Astrocyte (in vitro differentiated cells and primary cell): ENCODE results near the gene MEIKIN. TPM values are rescaled to one million over a fixed set of nuclear protein-coding genes. Genes with fewer than 3 reads are reported as not detected.

Source experiments
- DNase-seq: peaks from one replicate; pipeline ENCODE4 v3.0.0-alpha.2; 2010; ENCODE audit warnings: low read depth
- FAIRE-seq: peaks from 2 replicates; lab custom pipeline; 2011; peaks lifted over from hg19 to GRCh38; lab: Jason Lieb, UNC
- H2AFZ ChIP-seq: 2 replicates; pipeline ENCODE4 v1.6.0; 2012; ENCODE audit warnings: low read depth, low read length, inconsistent platforms
- H3K27ac ChIP-seq: 2 replicates; pipeline ENCODE4 v1.5.1; 2011; ENCODE audit warnings: low read depth, low read length, inconsistent platforms
- H3K27me3 ChIP-seq: 2 replicates; pipeline ENCODE4 v1.6.0; 2011; ENCODE audit warnings: low read length, inconsistent platforms; ENCODE audit not compliant: insufficient read depth
- H3K36me3 ChIP-seq: 2 replicates; pipeline ENCODE4 v1.5.1; 2011; ENCODE audit warnings: low read length, inconsistent platforms; ENCODE audit not compliant: insufficient read depth
- H3K4me1 ChIP-seq: 2 replicates; pipeline ENCODE4 v1.5.1; 2011; ENCODE audit warnings: low read length, inconsistent platforms; ENCODE audit not compliant: insufficient read depth
- H3K4me2 ChIP-seq: 2 replicates; pipeline ENCODE4 v1.6.0; 2012; ENCODE audit warnings: low read length, inconsistent platforms
- H3K4me3 ChIP-seq: 2 replicates; pipeline ENCODE4 v1.5.1; 2011; ENCODE audit warnings: low read depth, mild to moderate bottlenecking, low read length, inconsistent platforms; ENCODE audit not compliant: insufficient read depth
- H3K79me2 ChIP-seq: 2 replicates; pipeline ENCODE4 v1.6.0; 2012; ENCODE audit warnings: mild to moderate bottlenecking, low read length, inconsistent platforms; ENCODE audit not compliant: insufficient read depth
- H3K9ac ChIP-seq: 2 replicates; pipeline ENCODE4 v1.6.0; 2012; ENCODE audit warnings: mild to moderate bottlenecking, low read length, inconsistent platforms
- H3K9me3 ChIP-seq: 2 replicates; pipeline ENCODE4 v1.5.1; 2012; ENCODE audit warnings: low read depth, mild to moderate bottlenecking, low read length, inconsistent platforms; ENCODE audit not compliant: insufficient read depth
- H4K20me1 ChIP-seq: 2 replicates; pipeline ENCODE4 v1.6.0; 2012; ENCODE audit warnings: low read length, inconsistent platforms; ENCODE audit not compliant: insufficient read depth
- H3K27ac Mint-ChIP-seq: one replicate; pipeline ENCODE4 v1.8.0; 2021; ENCODE audit warnings: mild to moderate bottlenecking, mixed read lengths; ENCODE audit not compliant: unreplicated experiment
- H3K27me3 Mint-ChIP-seq: one replicate; pipeline ENCODE4 v1.8.0; 2021; ENCODE audit warnings: low read depth, mixed read lengths; ENCODE audit not compliant: unreplicated experiment
- H3K36me3 Mint-ChIP-seq: one replicate; pipeline ENCODE4 v1.8.0; 2021; ENCODE audit warnings: low read depth, mixed read lengths; ENCODE audit not compliant: unreplicated experiment
- H3K4me1 Mint-ChIP-seq: one replicate; pipeline ENCODE4 v1.8.0; 2021; ENCODE audit warnings: low read depth, mixed read lengths; ENCODE audit not compliant: unreplicated experiment
- H3K4me3 Mint-ChIP-seq: one replicate; pipeline ENCODE4 v1.8.0; 2021; ENCODE audit warnings: mild to moderate bottlenecking, moderate library complexity, mixed read lengths; ENCODE audit not compliant: unreplicated experiment
- H3K9me3 Mint-ChIP-seq: one replicate; pipeline ENCODE4 v1.8.0; 2021; ENCODE audit warnings: mild to moderate bottlenecking, mixed read lengths; ENCODE audit not compliant: unreplicated experiment
- CTCF ChIP-seq: IDR thresholded peaks from 2 replicates; pipeline ENCODE4 v1.5.1; 2011; ENCODE audit warnings: low read depth, mild to moderate bottlenecking, inconsistent platforms, low read length, moderate library complexity; ENCODE audit not compliant: insufficient read depth
- EZH2 ChIP-seq: IDR thresholded peaks from 2 replicates; pipeline ENCODE4 v1.6.1; 2012; ENCODE audit warnings: mild to moderate bottlenecking, low read length, inconsistent platforms; ENCODE audit not compliant: insufficient read depth
- total RNA-seq: library from RNA; stranded (reverse); gene quantifications from 2 replicates; pipeline ENCODE4 v1.2.1, GENCODE V29; 2021

Gene MEIKIN
- total RNA-seq, 1 donor from 2014 or later, result not detected

GRCh38 chr5:131993676-131994075 lies 48.2 kb upstream of the MEIKIN start:
- Histone ChIP-seq H3K4me2 (no peak overlapping the region), H3K4me3 (no peak overlapping the region), H2AFZ (no peak overlapping the region), H4K20me1 (no peaks in the 10 kb centered on the region), H3K27me3 (peaks cover 4% of the 10 kb centered on the region), H3K4me1 (no peaks in the 10 kb centered on the region), H3K27ac (no peak overlapping the region), H3K9ac (no peak overlapping the region), H3K9me3 (no peaks in the 10 kb centered on the region), H3K79me2 (no peaks in the 10 kb centered on the region), H3K36me3 (no peaks in the 10 kb centered on the region)
- no peaks in the 10 kb centered on the region for H3K9me3 Mint-ChIP-seq
- no peaks in the 10 kb centered on the region for H3K36me3 Mint-ChIP-seq
- H3K4me1 Mint-ChIP-seq, result no peaks in the 10 kb centered on the region
- TF ChIP-seq CTCF (no peak), EZH2 (no peak)
- DNase-seq, result no peak
- FAIRE-seq, result no peak
- peaks cover 46% of the 10 kb centered on the region for H3K27me3 Mint-ChIP-seq
- no peak overlapping the region for H3K4me3 Mint-ChIP-seq
- no peak overlapping the region for H3K27ac Mint-ChIP-seq

- no peak overlapping the region for H3K27ac ChIP-seq
- H3K9me3 ChIP-seq, result no peaks in the 10 kb centered on the region
- H3K4me1 Mint-ChIP-seq, result no peaks in the 10 kb centered on the region
- no peaks in the 10 kb centered on the region for H4K20me1 ChIP-seq
- DNase-seq, result no peak
- no peak overlapping the region for H3K4me2 ChIP-seq
- no peaks in the 10 kb centered on the region for H3K4me1 ChIP-seq
- H3K4me3 ChIP-seq, result no peak overlapping the region
- H3K4me3 Mint-ChIP-seq, result no peak overlapping the region
- H3K27me3 Mint-ChIP-seq, result peaks cover 41% of the 10 kb centered on the region
- peaks cover 3% of the 10 kb centered on the region for H3K27me3 ChIP-seq
- no peak for FAIRE-seq
- no peak overlapping the region for H3K9ac ChIP-seq
- H3K79me2 ChIP-seq, result no peaks in the 10 kb centered on the region
- H3K36me3 ChIP-seq, result no peaks in the 10 kb centered on the region
- H3K27ac Mint-ChIP-seq, result peak overlapping the region; percentile 4
- H3K36me3 Mint-ChIP-seq, result no peaks in the 10 kb centered on the region
- no peak overlapping the region for H2AFZ ChIP-seq
- no peaks in the 10 kb centered on the region for H3K9me3 Mint-ChIP-seq
- no peak for TF ChIP-seq EZH2
- no peak for TF ChIP-seq CTCF
Measured at GRCh38 chr5:131992370-131992769, 46.9 kb upstream of the MEIKIN start.

- Histone ChIP-seq H3K27me3 (peaks cover 3% of the 10 kb centered on the region), H3K79me2 (no peaks in the 10 kb centered on the region), H3K4me1 (no peaks in the 10 kb centered on the region), H3K9ac (no peak overlapping the region), H3K9me3 (no peaks in the 10 kb centered on the region), H4K20me1 (no peaks in the 10 kb centered on the region), H3K4me2 (no peak overlapping the region), H3K4me3 (no peak overlapping the region), H2AFZ (peak overlapping the region; percentile 10), H3K27ac (no peak overlapping the region), H3K36me3 (no peaks in the 10 kb centered on the region)
- H3K9me3 Mint-ChIP-seq, result peaks cover under 1% of the 10 kb centered on the region
- H3K27me3 Mint-ChIP-seq, result peaks cover 43% of the 10 kb centered on the region
- no peak for FAIRE-seq
- no peak for DNase-seq
- no peak for TF ChIP-seq CTCF
- TF ChIP-seq EZH2, result no peak
- peaks cover 2% of the 10 kb centered on the region for H3K4me1 Mint-ChIP-seq
- no peak overlapping the region for H3K4me3 Mint-ChIP-seq
- H3K27ac Mint-ChIP-seq, result no peak overlapping the region
- no peaks in the 10 kb centered on the region for H3K36me3 Mint-ChIP-seq
Measured at GRCh38 chr5:131991593-131992324, 46.3 kb upstream of the MEIKIN start.
